H9 (cell line): Measurements from ENCODE around the gene TMEM184A. TPM values are rescaled to one million over a fixed set of nuclear protein-coding genes. Genes with fewer than 3 reads are reported as not detected.
A peak's percentile ranks its signal among the peaks of the same experiment; 100 is the strongest.

Experiments used
- DNase-seq: peaks from one replicate; pipeline ENCODE4 v3.0.0-alpha.2; 2017
- H2AFZ ChIP-seq: one replicate; pipeline ENCODE4 v1.6.1; 2013; ENCODE audit warnings: mild to moderate bottlenecking, low read length, control low read depth, moderate library complexity
- H2AK5ac ChIP-seq: 2 replicates; pipeline ENCODE4 v1.6.1; 2013; ENCODE audit warnings: low read length, control low read depth, mixed read lengths; ENCODE audit not compliant: insufficient read length
- H2BK120ac ChIP-seq: one replicate; pipeline ENCODE4 v1.6.1; 2013; ENCODE audit warnings: low read depth, mild to moderate bottlenecking, low read length, control low read depth, inconsistent platforms; ENCODE audit not compliant: poor library complexity, severe bottlenecking
- H2BK12ac ChIP-seq: 2 replicates; pipeline ENCODE4 v1.6.1; 2013; ENCODE audit warnings: low read length, control low read depth, mixed read lengths, low read depth; ENCODE audit not compliant: insufficient read length
- H2BK15ac ChIP-seq: 2 replicates; pipeline ENCODE4 v1.6.1; 2013; ENCODE audit warnings: low read depth, low read length, control low read depth
- H2BK20ac ChIP-seq: one replicate; pipeline ENCODE4 v1.6.1; 2013; ENCODE audit warnings: low read depth, mild to moderate bottlenecking, low read length, control low read depth, inconsistent platforms; ENCODE audit not compliant: poor library complexity, severe bottlenecking
- H2BK5ac ChIP-seq: 2 replicates; pipeline ENCODE4 v1.6.1; 2013; ENCODE audit warnings: low read length, control low read depth, mixed read lengths; ENCODE audit not compliant: insufficient read length
- H3K14ac ChIP-seq: 2 replicates; pipeline ENCODE4 v1.6.1; 2013; ENCODE audit warnings: low read length, control low read depth; ENCODE audit not compliant: insufficient read depth
- H3K18ac ChIP-seq: 2 replicates; pipeline ENCODE4 v1.6.1; 2013; ENCODE audit warnings: low read depth, mild to moderate bottlenecking, mixed read lengths, low read length, control low read depth; ENCODE audit not compliant: insufficient read length
- H3K23ac ChIP-seq: 2 replicates; pipeline ENCODE4 v1.6.1; 2013; ENCODE audit warnings: low read length, control low read depth, mixed read lengths, low read depth; ENCODE audit not compliant: insufficient read length
- H3K23me2 ChIP-seq: 2 replicates; pipeline ENCODE4 v1.6.1; 2013; ENCODE audit warnings: low read depth, mild to moderate bottlenecking, mixed read lengths, low read length, control low read depth; ENCODE audit not compliant: insufficient read length, poor library complexity, severe bottlenecking
- H3K27ac ChIP-seq: 2 replicates; pipeline ENCODE4 v1.5.1; 2013; ENCODE audit warnings: low read length, control low read depth, mixed read lengths, low read depth; ENCODE audit not compliant: insufficient read length
- H3K27me3 ChIP-seq: 2 replicates; pipeline ENCODE4 v1.6.1; 2013; ENCODE audit warnings: low read length, control low read depth, inconsistent platforms; ENCODE audit not compliant: insufficient read depth
- H3K4ac ChIP-seq: 2 replicates; pipeline ENCODE4 v1.6.1; 2013; ENCODE audit warnings: low read depth, mild to moderate bottlenecking, control low read depth, inconsistent platforms, low read length, moderate library complexity
- H3K4me1 ChIP-seq: 2 replicates; pipeline ENCODE4 v1.6.1; 2013; ENCODE audit warnings: low read length, control low read depth, inconsistent platforms; ENCODE audit not compliant: insufficient read depth
- H3K4me2 ChIP-seq: 2 replicates; pipeline ENCODE4 v1.6.1; 2013; ENCODE audit warnings: low read length, control low read depth, mixed read lengths; ENCODE audit not compliant: insufficient read length, insufficient read depth
- H3K56ac ChIP-seq: 2 replicates; pipeline ENCODE4 v1.6.1; 2013; ENCODE audit warnings: low read depth, mild to moderate bottlenecking, mixed read lengths, low read length, control low read depth; ENCODE audit not compliant: insufficient read length
- H3K79me1 ChIP-seq: 2 replicates; pipeline ENCODE4 v1.6.1; 2013; ENCODE audit warnings: low read depth, mild to moderate bottlenecking, moderate library complexity, low read length, control low read depth, inconsistent platforms; ENCODE audit not compliant: insufficient read depth, poor library complexity, severe bottlenecking
- H3K79me2 ChIP-seq: 2 replicates; pipeline ENCODE4 v1.6.1; 2013; ENCODE audit warnings: low read length, control low read depth, inconsistent platforms; ENCODE audit not compliant: insufficient read depth
- H3K9ac ChIP-seq: 2 replicates; pipeline ENCODE4 v1.6.1; 2013; ENCODE audit warnings: low read length, control low read depth, mixed read lengths; ENCODE audit not compliant: insufficient read length; ENCODE audit errors: extremely low read depth
- H3K9me3 ChIP-seq: one replicate; pipeline ENCODE4 v1.6.1; 2013; ENCODE audit warnings: low read depth, low read length, inconsistent platforms; ENCODE audit not compliant: control insufficient read depth
- H3T11ph ChIP-seq: one replicate; pipeline ENCODE4 v1.6.1; 2013; ENCODE audit warnings: mild to moderate bottlenecking, low read length, control low read depth, inconsistent platforms
- H4K20me1 ChIP-seq: one replicate; pipeline ENCODE4 v1.6.1; 2013; ENCODE audit not compliant: control insufficient read depth, insufficient read length, insufficient read depth
- H4K5ac ChIP-seq: 2 replicates; pipeline ENCODE4 v1.6.1; 2013; ENCODE audit warnings: low read depth, mild to moderate bottlenecking, mixed read lengths, low read length, control low read depth; ENCODE audit not compliant: insufficient read length
- H4K8ac ChIP-seq: replicated peaks from 2 replicates; pipeline ENCODE4 v1.6.1; 2013; ENCODE audit warnings: low read length, control low read depth, mixed read lengths, low read depth; ENCODE audit not compliant: insufficient read length
- H4K91ac ChIP-seq: 2 replicates; pipeline ENCODE4 v1.6.1; 2013; ENCODE audit warnings: low read depth, mild to moderate bottlenecking, moderate library complexity, mixed read lengths, low read length, control low read depth; ENCODE audit not compliant: insufficient read length
- H3K27ac Mint-ChIP-seq, 3 experiments: 2 replicates in 2 of 3; 3 replicates in 1 of 3; pipeline ENCODE4 v1.8.0; 2020 to 2021; ENCODE audit warnings: mixed read lengths in 3 of 3, mild to moderate bottlenecking in 1 of 3, moderate library complexity in 1 of 3
- H3K27me3 Mint-ChIP-seq: 2 replicates; pipeline ENCODE4 v1.8.0; 2021; ENCODE audit warnings: low read depth, mild to moderate bottlenecking, moderate library complexity, mixed read lengths
- H3K36me3 Mint-ChIP-seq, 3 experiments: 2 replicates in 2 of 3; 3 replicates in 1 of 3; pipeline ENCODE4 v1.8.0; 2020 to 2021; ENCODE audit warnings: low read depth in 3 of 3, mixed read lengths in 3 of 3; ENCODE audit not compliant: insufficient read depth in 1 of 3
- H3K4me1 Mint-ChIP-seq, 2 experiments: 2 replicates each; pipeline ENCODE4 v1.8.0; 2020; ENCODE audit warnings: mixed read lengths in 2 of 2
- H3K4me3 Mint-ChIP-seq, 2 experiments: 2 replicates in 1 of 2; 3 replicates in 1 of 2; pipeline ENCODE4 v1.8.0; 2020 to 2021; ENCODE audit warnings: mild to moderate bottlenecking in 2 of 2, mixed read lengths in 2 of 2, moderate library complexity in 1 of 2
- H3K9me3 Mint-ChIP-seq, 2 experiments: 2 replicates in 1 of 2; 3 replicates in 1 of 2; pipeline ENCODE4 v1.8.0; 2020; ENCODE audit warnings: mild to moderate bottlenecking in 2 of 2, mixed read lengths in 2 of 2, moderate library complexity in 1 of 2
- WGBS: extraction: QIAGEN DNeasy Blood & Tissue Kit; methylation state at CpG from one replicate; pipeline ENCODE4 v1.1.7; 2013; ENCODE audit warnings: missing lambda C conversion rate, low lambda C conversion rate, mixed read lengths; ENCODE audit not compliant: insufficient read length; ENCODE audit errors: extremely low coverage; 5-methylcytosine and 5-hydroxymethylcytosine counted together
- total RNA-seq: library from RNA; stranded (reverse); gene quantifications from 2 replicates; pipeline ENCODE4 v1.2.1, GENCODE V29; 2021
- TF ChIP-seq, protein P1 (sequence below): fragments of 200-600 bp; sonication (generic); conservative IDR thresholded peaks from 3 replicates; pipeline ENCODE4 v1.8.0; 2021; ENCODE audit warnings: antibody characterized with exemption, mild to moderate bottlenecking

TMEM184A gene
- total RNA-seq, 1 experiment from 2014 or later: 1.3 TPM

DNA sequence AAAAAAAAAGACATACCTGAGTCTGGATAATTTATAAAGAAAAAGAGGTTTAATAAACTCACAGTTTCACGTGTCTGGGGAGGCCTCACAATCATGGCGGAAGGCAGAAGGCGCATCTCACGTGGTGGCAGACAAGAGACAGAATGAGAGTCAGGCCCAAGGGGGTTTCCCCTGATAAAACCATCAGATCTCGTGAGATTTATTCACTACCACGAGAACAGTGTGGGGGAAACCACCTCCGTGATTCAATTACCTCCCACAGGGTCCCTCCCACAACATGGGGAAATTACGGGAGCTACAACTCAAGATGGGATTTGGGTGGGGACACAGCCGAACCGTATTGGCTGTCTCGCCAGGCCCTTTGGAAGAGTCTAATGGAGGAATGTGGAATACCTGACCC lies 34.5 kb downstream of the TMEM184A start:
- Histone ChIP-seq H3K79me2 (no peaks in the 10 kb centered on the region), H3K9me3 (no peaks in the 10 kb centered on the region), H4K8ac (no peak overlapping the region), H2AFZ (no peak overlapping the region), H2BK12ac (no peak overlapping the region), H3K56ac (no peak overlapping the region), H3K23ac (no peak overlapping the region), H2BK20ac (no peak overlapping the region), H3K23me2 (no peaks in the 10 kb centered on the region), H2BK120ac (no peak overlapping the region), H3T11ph (no peak overlapping the region), H3K27me3 (no peaks in the 10 kb centered on the region), H3K4me2 (no peak overlapping the region), H3K27ac (no peak overlapping the region), H4K5ac (no peak overlapping the region), H3K14ac (no peak overlapping the region), H3K18ac (no peak overlapping the region), H3K4ac (no peak overlapping the region), H2BK15ac (no peak overlapping the region), H3K9ac (no peak overlapping the region), H4K20me1 (no peaks in the 10 kb centered on the region), H2AK5ac (no peak overlapping the region), H3K4me1 (no peaks in the 10 kb centered on the region), H3K79me1 (no peaks in the 10 kb centered on the region), H4K91ac (no peak overlapping the region), H2BK5ac (no peak overlapping the region)
- Mint-ChIP-seq H3K36me3 (no peaks in the 10 kb centered on the region), H3K9me3 (peaks cover 4 to 11% of the 10 kb centered on the region in 2 experiments; a peak in 3 of 5 replicates), H3K27me3 (no peaks in the 10 kb centered on the region; the same call in none of the 2 replicates), H3K4me1 (peaks cover 3 to 16% of the 10 kb centered on the region in 2 experiments; a peak in 3 of 4 replicates), H3K4me3 (no peak overlapping the region), H3K27ac (0 out of 7 replicates have a peak overlapping the region, but pooled peaks of 1 of the 3 experiments have one; percentile 36)
- no CpG with 5 or more reads among the region's 11 CpGs for WGBS
- DNase-seq: no peak
- TF ChIP-seq, protein P1, sequence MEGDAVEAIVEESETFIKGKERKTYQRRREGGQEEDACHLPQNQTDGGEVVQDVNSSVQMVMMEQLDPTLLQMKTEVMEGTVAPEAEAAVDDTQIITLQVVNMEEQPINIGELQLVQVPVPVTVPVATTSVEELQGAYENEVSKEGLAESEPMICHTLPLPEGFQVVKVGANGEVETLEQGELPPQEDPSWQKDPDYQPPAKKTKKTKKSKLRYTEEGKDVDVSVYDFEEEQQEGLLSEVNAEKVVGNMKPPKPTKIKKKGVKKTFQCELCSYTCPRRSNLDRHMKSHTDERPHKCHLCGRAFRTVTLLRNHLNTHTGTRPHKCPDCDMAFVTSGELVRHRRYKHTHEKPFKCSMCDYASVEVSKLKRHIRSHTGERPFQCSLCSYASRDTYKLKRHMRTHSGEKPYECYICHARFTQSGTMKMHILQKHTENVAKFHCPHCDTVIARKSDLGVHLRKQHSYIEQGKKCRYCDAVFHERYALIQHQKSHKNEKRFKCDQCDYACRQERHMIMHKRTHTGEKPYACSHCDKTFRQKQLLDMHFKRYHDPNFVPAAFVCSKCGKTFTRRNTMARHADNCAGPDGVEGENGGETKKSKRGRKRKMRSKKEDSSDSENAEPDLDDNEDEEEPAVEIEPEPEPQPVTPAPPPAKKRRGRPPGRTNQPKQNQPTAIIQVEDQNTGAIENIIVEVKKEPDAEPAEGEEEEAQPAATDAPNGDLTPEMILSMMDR: no peak
